Adipocyte (in vitro differentiated cells): ENCODE data around the gene PRTN3.

Experiments used
- DNase-seq: peaks from one replicate; pipeline ENCODE4 v3.0.0-alpha.2; 2015; ENCODE audit warnings: low read depth
- H3K27me3 ChIP-seq: replicated peaks from 2 replicates; pipeline ENCODE4 v1.7.0; 2013; ENCODE audit warnings: mild to moderate bottlenecking, low read length, moderate library complexity; ENCODE audit not compliant: control insufficient read depth, insufficient read depth
- H3K36me3 ChIP-seq: 2 replicates; pipeline ENCODE4 v1.7.0; 2013; ENCODE audit warnings: low read length, mild to moderate bottlenecking, moderate library complexity; ENCODE audit not compliant: control insufficient read depth, insufficient read depth, severe bottlenecking
- H3K4me1 ChIP-seq: 2 replicates; pipeline ENCODE4 v1.7.0; 2013; ENCODE audit warnings: mild to moderate bottlenecking, low read length, moderate library complexity; ENCODE audit not compliant: control insufficient read depth, insufficient read depth
- H3K4me3 ChIP-seq: 2 replicates; pipeline ENCODE4 v1.7.0; 2013; ENCODE audit warnings: mild to moderate bottlenecking, low read length, moderate library complexity
- H3K9ac ChIP-seq: 2 replicates; pipeline ENCODE4 v1.7.0; 2013; ENCODE audit warnings: mild to moderate bottlenecking, low read length, moderate library complexity
- H3K9me3 ChIP-seq: 2 replicates; pipeline ENCODE4 v1.7.0; 2013; ENCODE audit warnings: mild to moderate bottlenecking, low read length, moderate library complexity; ENCODE audit not compliant: control insufficient read depth

Gene PRTN3

GRCh38 chr19:867855-868457, 27.2 kb downstream of the PRTN3 start:
- H3K27me3 ChIP-seq = no peaks in the 10 kb centered on the region
- H3K9ac ChIP-seq = no peak overlapping the region
- no peaks in the 10 kb centered on the region for H3K9me3 ChIP-seq
- H3K4me3 ChIP-seq = no peak overlapping the region
- H3K36me3 ChIP-seq = peaks cover 11% of the 10 kb centered on the region
- H3K4me1 ChIP-seq = peaks cover 23% of the 10 kb centered on the region
- DNase-seq = no peak

- no peaks in the 10 kb centered on the region for H3K9me3 ChIP-seq
- H3K36me3 ChIP-seq = peaks cover 6% of the 10 kb centered on the region
- no peak overlapping the region for H3K4me3 ChIP-seq
- no peak for DNase-seq
- peaks cover 23% of the 10 kb centered on the region for H3K4me1 ChIP-seq
- no peaks in the 10 kb centered on the region for H3K27me3 ChIP-seq
- peak overlapping the region; percentile 55 for H3K9ac ChIP-seq
Measured at GRCh38 chr19:868458-869244, 27.9 kb downstream of the PRTN3 start.

GRCh38 chr19:869245-870177, 28.7 kb downstream of the PRTN3 start:
- DNase-seq = peak; percentile 97
- Histone ChIP-seq H3K4me3 (no peak overlapping the region), H3K9ac (peak overlapping the region; percentile 55), H3K4me1 (peaks cover 23% of the 10 kb centered on the region), H3K9me3 (no peaks in the 10 kb centered on the region), H3K36me3 (peaks cover 3% of the 10 kb centered on the region), H3K27me3 (no peaks in the 10 kb centered on the region)

DNA sequence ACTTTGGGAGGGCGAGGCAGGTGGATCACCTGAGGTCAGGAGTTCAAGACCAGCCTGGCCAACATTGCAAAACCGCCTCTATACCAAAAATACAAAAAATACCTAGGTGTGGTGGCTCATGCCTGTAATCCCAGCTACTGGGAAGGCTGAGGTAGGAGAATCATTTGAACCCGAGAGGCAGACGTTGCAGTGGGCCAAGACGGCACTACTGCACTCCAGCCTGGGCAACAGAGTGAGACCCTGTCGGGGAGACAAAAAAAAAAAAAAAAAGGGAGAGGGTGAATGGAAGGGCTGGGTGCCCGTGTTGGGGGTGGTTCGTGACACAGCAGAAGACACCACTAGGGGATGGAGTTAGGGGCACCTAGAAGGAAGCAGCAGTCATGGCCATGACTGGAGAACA, 29.5 kb downstream of the PRTN3 start:
- Histone ChIP-seq H3K27me3 (no peaks in the 10 kb centered on the region), H3K36me3 (peaks cover 7% of the 10 kb centered on the region), H3K9me3 (no peaks in the 10 kb centered on the region), H3K4me3 (no peak overlapping the region), H3K9ac (peak overlapping the region; percentile 53), H3K4me1 (peaks cover 23% of the 10 kb centered on the region)
- DNase-seq = no peak

DNA sequence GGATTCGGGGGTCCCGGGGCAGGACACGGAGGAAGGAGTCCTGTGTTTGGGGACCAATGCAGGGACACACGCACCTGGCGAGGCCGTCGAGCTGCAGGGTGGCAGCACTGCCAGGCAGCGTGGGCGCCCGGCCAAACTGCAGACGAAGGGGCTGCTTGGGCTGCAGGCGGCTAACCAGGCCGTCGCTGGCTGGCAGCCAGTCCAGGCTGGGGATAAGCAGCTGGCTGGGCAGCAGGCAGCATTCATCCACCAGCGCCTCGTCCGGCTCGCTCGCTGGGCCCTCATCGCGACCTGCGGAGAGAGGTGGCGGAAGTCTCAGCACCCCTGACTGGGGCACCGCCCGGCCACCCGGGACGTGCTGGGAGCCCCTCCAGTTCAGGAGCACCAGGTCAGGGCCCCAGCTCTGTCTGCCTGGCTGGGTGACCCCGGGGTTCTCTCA, 30.2 kb downstream of the PRTN3 start:
- DNase-seq = no peak
- H3K4me1 ChIP-seq = peaks cover 23% of the 10 kb centered on the region
- no peaks in the 10 kb centered on the region for H3K27me3 ChIP-seq
- peaks cover 14% of the 10 kb centered on the region for H3K36me3 ChIP-seq
- no peak overlapping the region for H3K4me3 ChIP-seq
- no peaks in the 10 kb centered on the region for H3K9me3 ChIP-seq
- H3K9ac ChIP-seq = no peak overlapping the region

DNA sequence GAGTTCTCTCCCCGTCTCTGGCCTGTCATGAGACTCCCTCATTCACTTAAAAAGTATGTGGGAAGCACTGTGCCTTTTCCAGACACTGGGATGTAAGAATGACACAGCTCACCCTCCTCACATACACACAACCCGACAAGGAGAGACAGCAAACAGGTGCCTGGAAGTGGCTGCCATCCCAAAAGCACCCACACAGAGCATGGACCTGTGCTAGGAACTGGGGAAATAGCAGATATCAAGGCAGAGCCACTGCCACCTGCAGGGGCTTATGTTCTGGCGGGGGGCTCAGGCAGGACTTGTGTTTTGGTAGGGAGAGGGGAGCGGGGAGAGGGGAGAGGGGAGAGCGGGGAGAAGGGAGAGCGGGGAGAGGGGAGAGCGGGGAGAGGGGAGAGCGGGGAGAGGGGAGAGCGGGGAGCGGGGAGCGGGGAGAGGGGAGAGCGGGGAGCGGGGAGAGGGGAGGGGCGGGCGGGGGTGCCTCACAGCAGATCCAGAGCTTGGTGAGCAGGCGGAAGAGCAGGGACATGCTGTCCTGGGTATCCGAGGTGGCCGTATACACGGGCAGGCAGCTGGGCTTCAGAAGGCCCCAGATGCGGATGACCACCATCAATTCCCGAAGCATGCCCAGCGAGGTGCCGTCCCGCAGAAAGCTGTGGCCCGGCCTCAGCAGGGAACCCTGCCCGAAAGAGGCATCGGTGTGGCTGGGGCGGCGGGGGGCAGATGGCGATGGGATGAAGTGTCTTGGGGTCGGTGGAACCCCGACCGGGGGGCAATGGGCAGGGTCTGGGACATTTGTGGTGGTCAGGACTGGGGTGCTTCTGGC, 30.9 kb downstream of the PRTN3 start:
- H3K9me3 ChIP-seq = no peaks in the 10 kb centered on the region
- no peak overlapping the region for H3K4me3 ChIP-seq
- peak; percentile 45 for DNase-seq
- H3K4me1 ChIP-seq = peaks cover 23% of the 10 kb centered on the region
- H3K36me3 ChIP-seq = peaks cover 18% of the 10 kb centered on the region
- H3K27me3 ChIP-seq = no peaks in the 10 kb centered on the region
- H3K9ac ChIP-seq = no peak overlapping the region

- DNase-seq = peak; percentile 60
Measured at GRCh38 chr19:872266-872951, 31.6 kb downstream of the PRTN3 start.

GRCh38 chr19:873084-873483, 32.3 kb downstream of the PRTN3 start:
- H3K27me3 ChIP-seq = no peaks in the 10 kb centered on the region
- no peaks in the 10 kb centered on the region for H3K9me3 ChIP-seq
- H3K4me3 ChIP-seq = no peak overlapping the region
- H3K4me1 ChIP-seq = peaks cover 23% of the 10 kb centered on the region
- H3K9ac ChIP-seq = no peak overlapping the region
- peak; percentile 27 for DNase-seq
- peaks cover 21% of the 10 kb centered on the region for H3K36me3 ChIP-seq

More at GRCh38 chr19:872266-872951, 31.6 kb downstream of the PRTN3 start:
- Histone ChIP-seq H3K36me3 (peaks cover 21% of the 10 kb centered on the region), H3K4me3 (no peak overlapping the region), H3K27me3 (no peaks in the 10 kb centered on the region), H3K4me1 (peaks cover 23% of the 10 kb centered on the region), H3K9ac (no peak overlapping the region), H3K9me3 (no peaks in the 10 kb centered on the region)

- H3K27me3 ChIP-seq = no peaks in the 10 kb centered on the region
- H3K9ac ChIP-seq = no peak overlapping the region
- DNase-seq = no peak
- peaks cover 21% of the 10 kb centered on the region for H3K36me3 ChIP-seq
- peaks cover 22% of the 10 kb centered on the region for H3K4me1 ChIP-seq
- H3K9me3 ChIP-seq = no peaks in the 10 kb centered on the region
- no peak overlapping the region for H3K4me3 ChIP-seq
Measured at GRCh38 chr19:873561-874041, 32.8 kb downstream of the PRTN3 start.

GRCh38 chr19:875265-875879, 34.6 kb downstream of the PRTN3 start:
- H3K36me3 ChIP-seq = peaks cover 24% of the 10 kb centered on the region
- no peak for DNase-seq

More at GRCh38 chr19:875265-875879, 34.6 kb downstream of the PRTN3 start:
- Histone ChIP-seq H3K27me3 (no peaks in the 10 kb centered on the region), H3K9ac (no peak overlapping the region), H3K4me3 (no peak overlapping the region), H3K9me3 (no peaks in the 10 kb centered on the region), H3K4me1 (peaks cover 7% of the 10 kb centered on the region)
